Coronary artery (tissue), 2 donors: ENCODE measurements around the gene ARHGEF16.

ENCODE experiments used
- DNase-seq: peaks from one replicate; pipeline ENCODE4 v3.0.0-alpha.2; 2017; ENCODE audit warnings: low spot score
- H3K27ac ChIP-seq, 2 donors: fragments of 200-600 bp; sonication (generic); one replicate each; pipeline ENCODE4 v1.5.1; 2016 to 2019
- H3K4me3 ChIP-seq: fragments of 200-600 bp; sonication (generic); 2 replicates; pipeline ENCODE4 v1.5.1; 2016; ENCODE audit warnings: mild to moderate bottlenecking, moderate library complexity
- TF ChIP-seq, protein P1 (sequence below): fragments of 200-600 bp; sonication (generic); IDR thresholded peaks from one replicate; pipeline ENCODE4 v1.5.1; 2019; ENCODE audit warnings: antibody characterized with exemption

Gene ARHGEF16

DNA sequence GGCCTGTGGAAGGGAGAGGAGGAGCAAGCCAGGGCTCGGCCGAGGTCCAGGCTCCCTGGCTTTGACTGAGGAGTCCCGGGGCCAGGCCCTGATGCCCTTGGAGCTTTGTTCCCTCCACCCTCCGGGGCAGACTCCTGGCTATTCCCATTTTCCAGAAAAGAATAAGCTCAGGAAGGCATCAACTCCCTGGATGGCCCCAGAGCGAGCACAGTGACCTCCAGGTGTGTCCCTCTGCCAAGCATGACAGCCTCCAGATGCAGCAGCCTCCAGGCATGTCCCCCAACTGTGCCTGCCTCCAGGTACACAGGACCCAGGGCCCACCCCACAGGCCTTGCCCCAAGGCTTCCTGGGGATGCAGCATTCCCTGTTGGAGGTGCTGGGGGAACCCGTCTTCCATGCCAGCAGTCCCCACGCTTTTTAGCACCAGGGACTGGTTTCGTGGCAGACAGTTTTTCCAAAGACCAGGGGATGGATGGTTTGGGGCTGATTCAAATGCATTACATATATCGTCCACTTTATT, 15.7 kb upstream of the ARHGEF16 start:
- Histone ChIP-seq H3K27ac (no peak overlapping the region), H3K4me3 (no peak overlapping the region)
- no peak for DNase-seq
- TF ChIP-seq, protein P1, sequence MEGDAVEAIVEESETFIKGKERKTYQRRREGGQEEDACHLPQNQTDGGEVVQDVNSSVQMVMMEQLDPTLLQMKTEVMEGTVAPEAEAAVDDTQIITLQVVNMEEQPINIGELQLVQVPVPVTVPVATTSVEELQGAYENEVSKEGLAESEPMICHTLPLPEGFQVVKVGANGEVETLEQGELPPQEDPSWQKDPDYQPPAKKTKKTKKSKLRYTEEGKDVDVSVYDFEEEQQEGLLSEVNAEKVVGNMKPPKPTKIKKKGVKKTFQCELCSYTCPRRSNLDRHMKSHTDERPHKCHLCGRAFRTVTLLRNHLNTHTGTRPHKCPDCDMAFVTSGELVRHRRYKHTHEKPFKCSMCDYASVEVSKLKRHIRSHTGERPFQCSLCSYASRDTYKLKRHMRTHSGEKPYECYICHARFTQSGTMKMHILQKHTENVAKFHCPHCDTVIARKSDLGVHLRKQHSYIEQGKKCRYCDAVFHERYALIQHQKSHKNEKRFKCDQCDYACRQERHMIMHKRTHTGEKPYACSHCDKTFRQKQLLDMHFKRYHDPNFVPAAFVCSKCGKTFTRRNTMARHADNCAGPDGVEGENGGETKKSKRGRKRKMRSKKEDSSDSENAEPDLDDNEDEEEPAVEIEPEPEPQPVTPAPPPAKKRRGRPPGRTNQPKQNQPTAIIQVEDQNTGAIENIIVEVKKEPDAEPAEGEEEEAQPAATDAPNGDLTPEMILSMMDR: no peak

- DNase-seq: no peak
- TF ChIP-seq, protein P1: no peak
- Histone ChIP-seq H3K27ac (peak overlapping the region in 1 of 2 donors; percentile 1), H3K4me3 (no peak overlapping the region)
Measured at GRCh38 chr1:3439346-3440299, 14.8 kb upstream of the ARHGEF16 start.

DNA sequence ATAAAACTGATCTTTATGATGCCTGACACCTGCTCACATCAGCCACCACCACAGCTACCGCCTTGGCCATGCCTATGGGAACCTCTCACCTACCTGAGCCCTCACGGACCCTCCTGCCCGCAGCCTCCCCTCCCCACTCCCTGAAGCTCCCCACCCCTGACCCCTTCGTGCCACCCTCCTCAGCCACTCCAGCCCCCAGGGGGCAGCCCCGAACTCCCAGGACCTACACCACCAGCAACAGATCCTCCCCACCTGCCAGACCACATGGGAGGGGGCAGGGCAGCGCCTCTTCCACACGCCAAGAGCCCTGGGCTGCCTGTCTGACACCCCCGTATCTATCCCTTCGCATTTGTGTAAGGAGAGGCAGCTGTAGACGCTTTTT, 14.2 kb upstream of the ARHGEF16 start:
- TF ChIP-seq, protein P1: no peak
- no peak for DNase-seq
- H3K27ac ChIP-seq: peak overlapping the region in 1 of 2 donors; percentile 1
- no peak overlapping the region for H3K4me3 ChIP-seq

DNA sequence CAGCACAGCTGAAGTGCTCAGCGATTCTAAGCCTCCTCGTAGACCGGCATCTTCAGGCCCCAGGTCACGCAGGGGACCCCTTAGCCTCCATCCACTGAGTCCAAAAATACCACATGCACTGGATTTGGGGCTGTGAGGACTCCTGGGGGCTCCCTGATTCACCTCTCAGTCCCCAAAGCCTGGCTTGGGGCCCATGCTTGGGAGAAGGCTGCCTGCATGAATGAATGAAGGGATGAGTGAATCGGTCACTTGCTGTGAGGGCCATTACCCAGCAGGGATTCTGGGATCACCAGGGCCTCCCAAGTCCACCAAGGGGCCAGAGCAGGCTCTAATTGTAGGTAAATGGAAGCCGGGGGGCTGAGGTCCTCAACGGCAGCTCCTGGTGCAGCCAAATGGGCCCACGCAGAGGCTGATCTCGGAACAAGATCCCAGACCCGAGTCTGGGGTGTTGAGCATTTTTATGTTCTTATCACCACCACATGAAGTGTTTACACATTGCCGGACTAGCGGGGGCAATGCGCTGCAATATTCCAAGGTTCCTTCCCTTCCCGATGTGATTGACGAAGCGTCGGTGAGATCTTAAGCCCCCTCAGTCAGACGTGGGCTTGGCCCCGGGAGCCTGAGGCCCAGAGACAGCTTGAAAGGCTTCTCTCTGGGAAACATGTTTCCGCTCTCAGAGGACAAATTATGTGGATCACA, 13.6 kb upstream of the ARHGEF16 start:
- TF ChIP-seq, protein P1: no peak
- no peak for DNase-seq
- Histone ChIP-seq H3K27ac (no peak overlapping the region), H3K4me3 (no peak overlapping the region)

DNA sequence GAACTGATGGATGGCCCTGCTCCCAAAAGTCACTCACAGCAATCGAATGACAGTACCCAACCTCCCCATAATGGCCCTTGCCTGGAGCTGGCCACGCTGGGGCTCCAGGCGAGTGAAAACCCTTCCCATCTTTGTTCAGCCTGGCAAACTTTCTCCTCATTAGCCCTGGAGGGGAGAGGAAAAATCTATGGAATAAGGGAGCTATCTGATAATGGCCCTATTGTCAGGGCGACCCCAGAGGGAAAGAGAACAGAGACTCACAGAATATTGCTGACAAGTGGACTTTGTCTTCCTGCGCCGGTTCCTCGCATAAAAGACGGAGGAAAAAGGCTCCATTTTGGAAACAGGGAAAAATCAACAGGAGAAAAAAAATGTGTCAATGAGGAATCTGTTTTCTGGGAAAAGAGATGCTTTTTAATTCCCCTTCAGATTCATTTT, 13.0 kb upstream of the ARHGEF16 start:
- TF ChIP-seq, protein P1: no peak
- H3K4me3 ChIP-seq: no peak overlapping the region
- DNase-seq: no peak
- no peak overlapping the region for H3K27ac ChIP-seq

DNA sequence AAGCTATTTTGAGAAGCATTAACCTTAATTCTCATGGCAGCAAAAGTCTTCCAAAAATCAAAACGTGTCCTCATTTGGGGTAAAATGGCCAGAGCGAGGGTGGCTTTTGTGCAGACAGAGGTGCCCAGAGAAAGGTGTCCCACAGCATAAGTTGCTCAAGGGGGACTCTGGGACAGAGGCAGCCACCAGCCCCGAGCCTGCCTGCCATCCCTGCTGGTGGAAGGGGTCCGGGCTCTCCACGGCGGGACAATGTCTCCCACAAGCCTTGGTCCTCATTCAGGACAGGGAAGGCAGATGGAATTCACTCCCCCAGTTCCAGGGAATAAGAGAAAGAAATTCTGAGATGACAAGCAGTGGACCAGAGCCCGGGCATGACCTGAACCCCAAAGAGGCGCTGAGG, 12.6 kb upstream of the ARHGEF16 start:
- TF ChIP-seq, protein P1: no peak
- Histone ChIP-seq H3K4me3 (no peak overlapping the region), H3K27ac (peak overlapping the region in 1 of 2 donors; percentile 22)
- DNase-seq: no peak
